ENCODE measurements around the gene MAP7. TPM values are rescaled to one million over a fixed set of nuclear protein-coding genes. Genes with fewer than 3 reads are reported as not detected.

The MAP7 gene
- total and polyA plus RNA-seq, 2 experiments from 2014 or later = 44.7 to 49.2 TPM

GRCh38 chr6:136446145-136446544, 104.1 kb downstream of the MAP7 start:
- no peak overlapping the region for H2AFZ ChIP-seq
- TF ChIP-seq EZH2 (IDR thresholded peaks at IDR 0.05; ENCODE audit: low read depth, unreplicated experiment) = no peak
- no peak for TF ChIP-seq ZNF331 (CRISPR knock-in tag; IDR thresholded peaks at IDR 0.05; ENCODE audit: low read depth)
- no peak for TF ChIP-seq POLR2AphosphoS5 (IDR thresholded peaks at IDR 0.05; ENCODE audit: low read depth)
- no peak for TF ChIP-seq CREB1 (CRISPR knock-in tag; IDR thresholded peaks at IDR 0.05; ENCODE audit: low read depth)
- TF ChIP-seq ZNF114 (CRISPR knock-in tag; IDR thresholded peaks at IDR 0.05) = no peak
- TF ChIP-seq, protein P1, sequence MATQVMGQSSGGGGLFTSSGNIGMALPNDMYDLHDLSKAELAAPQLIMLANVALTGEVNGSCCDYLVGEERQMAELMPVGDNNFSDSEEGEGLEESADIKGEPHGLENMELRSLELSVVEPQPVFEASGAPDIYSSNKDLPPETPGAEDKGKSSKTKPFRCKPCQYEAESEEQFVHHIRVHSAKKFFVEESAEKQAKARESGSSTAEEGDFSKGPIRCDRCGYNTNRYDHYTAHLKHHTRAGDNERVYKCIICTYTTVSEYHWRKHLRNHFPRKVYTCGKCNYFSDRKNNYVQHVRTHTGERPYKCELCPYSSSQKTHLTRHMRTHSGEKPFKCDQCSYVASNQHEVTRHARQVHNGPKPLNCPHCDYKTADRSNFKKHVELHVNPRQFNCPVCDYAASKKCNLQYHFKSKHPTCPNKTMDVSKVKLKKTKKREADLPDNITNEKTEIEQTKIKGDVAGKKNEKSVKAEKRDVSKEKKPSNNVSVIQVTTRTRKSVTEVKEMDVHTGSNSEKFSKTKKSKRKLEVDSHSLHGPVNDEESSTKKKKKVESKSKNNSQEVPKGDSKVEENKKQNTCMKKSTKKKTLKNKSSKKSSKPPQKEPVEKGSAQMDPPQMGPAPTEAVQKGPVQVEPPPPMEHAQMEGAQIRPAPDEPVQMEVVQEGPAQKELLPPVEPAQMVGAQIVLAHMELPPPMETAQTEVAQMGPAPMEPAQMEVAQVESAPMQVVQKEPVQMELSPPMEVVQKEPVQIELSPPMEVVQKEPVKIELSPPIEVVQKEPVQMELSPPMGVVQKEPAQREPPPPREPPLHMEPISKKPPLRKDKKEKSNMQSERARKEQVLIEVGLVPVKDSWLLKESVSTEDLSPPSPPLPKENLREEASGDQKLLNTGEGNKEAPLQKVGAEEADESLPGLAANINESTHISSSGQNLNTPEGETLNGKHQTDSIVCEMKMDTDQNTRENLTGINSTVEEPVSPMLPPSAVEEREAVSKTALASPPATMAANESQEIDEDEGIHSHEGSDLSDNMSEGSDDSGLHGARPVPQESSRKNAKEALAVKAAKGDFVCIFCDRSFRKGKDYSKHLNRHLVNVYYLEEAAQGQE (IDR thresholded peaks at IDR 0.05; ENCODE audit: unreplicated experiment) = no peak
- no peak for TF ChIP-seq EZH2phosphoT487 (IDR thresholded peaks at IDR 0.05; ENCODE audit: unreplicated experiment)
- no peak for TF ChIP-seq NANOG (IDR thresholded peaks at IDR 0.05; ENCODE audit: borderline replicate concordance)
- TF ChIP-seq, protein P2, sequence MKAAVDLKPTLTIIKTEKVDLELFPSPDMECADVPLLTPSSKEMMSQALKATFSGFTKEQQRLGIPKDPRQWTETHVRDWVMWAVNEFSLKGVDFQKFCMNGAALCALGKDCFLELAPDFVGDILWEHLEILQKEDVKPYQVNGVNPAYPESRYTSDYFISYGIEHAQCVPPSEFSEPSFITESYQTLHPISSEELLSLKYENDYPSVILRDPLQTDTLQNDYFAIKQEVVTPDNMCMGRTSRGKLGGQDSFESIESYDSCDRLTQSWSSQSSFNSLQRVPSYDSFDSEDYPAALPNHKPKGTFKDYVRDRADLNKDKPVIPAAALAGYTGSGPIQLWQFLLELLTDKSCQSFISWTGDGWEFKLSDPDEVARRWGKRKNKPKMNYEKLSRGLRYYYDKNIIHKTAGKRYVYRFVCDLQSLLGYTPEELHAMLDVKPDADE (IDR thresholded peaks at IDR 0.05) = no peak
- TF ChIP-seq, protein P3, sequence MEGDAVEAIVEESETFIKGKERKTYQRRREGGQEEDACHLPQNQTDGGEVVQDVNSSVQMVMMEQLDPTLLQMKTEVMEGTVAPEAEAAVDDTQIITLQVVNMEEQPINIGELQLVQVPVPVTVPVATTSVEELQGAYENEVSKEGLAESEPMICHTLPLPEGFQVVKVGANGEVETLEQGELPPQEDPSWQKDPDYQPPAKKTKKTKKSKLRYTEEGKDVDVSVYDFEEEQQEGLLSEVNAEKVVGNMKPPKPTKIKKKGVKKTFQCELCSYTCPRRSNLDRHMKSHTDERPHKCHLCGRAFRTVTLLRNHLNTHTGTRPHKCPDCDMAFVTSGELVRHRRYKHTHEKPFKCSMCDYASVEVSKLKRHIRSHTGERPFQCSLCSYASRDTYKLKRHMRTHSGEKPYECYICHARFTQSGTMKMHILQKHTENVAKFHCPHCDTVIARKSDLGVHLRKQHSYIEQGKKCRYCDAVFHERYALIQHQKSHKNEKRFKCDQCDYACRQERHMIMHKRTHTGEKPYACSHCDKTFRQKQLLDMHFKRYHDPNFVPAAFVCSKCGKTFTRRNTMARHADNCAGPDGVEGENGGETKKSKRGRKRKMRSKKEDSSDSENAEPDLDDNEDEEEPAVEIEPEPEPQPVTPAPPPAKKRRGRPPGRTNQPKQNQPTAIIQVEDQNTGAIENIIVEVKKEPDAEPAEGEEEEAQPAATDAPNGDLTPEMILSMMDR (conservative IDR thresholded peaks at IDR 0.05; ENCODE audit: low read depth in 2 of 2) = no peak
- H3K4me2 ChIP-seq = no peak overlapping the region
- no peak overlapping the region for H3K4me3 Mint-ChIP-seq
- H3K36me3 Mint-ChIP-seq (ENCODE audit: low read depth) = peaks cover 11% of the 10 kb centered on the region; the same call in 2 of the 3 replicates
- peaks cover 4% of the 10 kb centered on the region; the same call in 2 of the 3 replicates for H3K9me3 Mint-ChIP-seq
- no peaks in the 10 kb centered on the region for H3K36me3 ChIP-seq (ENCODE audit: insufficient read depth)
- H3K27me3 Mint-ChIP-seq (ENCODE audit: insufficient read depth, low read depth, poor library complexity) = no peaks in the 10 kb centered on the region
- no peaks in the 10 kb centered on the region for H3K27me3 ChIP-seq (ENCODE audit: insufficient read depth)
- H3K4me3 ChIP-seq = no peak overlapping the region
- DNase-seq (ENCODE audit: low spot score) = no peak
- H3K27ac ChIP-seq (ENCODE audit: low read depth) = no peak overlapping the region
- H3K9me2 ChIP-seq (ENCODE audit: insufficient read depth) = no peaks in the 10 kb centered on the region
- no peaks in the 10 kb centered on the region for H3F3A ChIP-seq (replicated peaks; ENCODE audit: low read depth)
- H4K20me1 ChIP-seq (replicated peaks; ENCODE audit: insufficient read depth) = no peaks in the 10 kb centered on the region
- H3K79me2 ChIP-seq (replicated peaks; ENCODE audit: insufficient read depth) = peaks cover 85% of the 10 kb centered on the region
- H3K4me1 Mint-ChIP-seq = peaks cover 26% of the 10 kb centered on the region
- no peak for ATAC-seq
- no peak overlapping the region for H3K27ac Mint-ChIP-seq
- peaks cover 40% of the 10 kb centered on the region for H3K4me1 ChIP-seq (ENCODE audit: insufficient read depth)
